GM18867 (cell line): ENCODE measurements around the gene ADGRL1.

ENCODE experiments used
- ATAC-seq: cut with Tn5 transposase; IDR thresholded peaks from one replicate; pipeline ENCODE4 v1.9.1; 2021; ENCODE audit warnings: mild to moderate bottlenecking, moderate library complexity; ENCODE audit not compliant: unreplicated experiment

ADGRL1 gene

GRCh38 chr19:14142262-14143190 lies 63.4 kb downstream of the ADGRL1 start:
- no peak for ATAC-seq

GRCh38 chr19:14141041-14141440 lies 64.9 kb downstream of the ADGRL1 start:
- ATAC-seq: no peak

- ATAC-seq: no peak
Measured at GRCh38 chr19:14139944-14140343, 66.0 kb downstream of the ADGRL1 start.

- ATAC-seq: no peak
Measured at GRCh38 chr19:14138576-14139265, 67.2 kb downstream of the ADGRL1 start.

- ATAC-seq: peak; percentile 78
Measured at GRCh38 chr19:14136509-14137281, 69.3 kb downstream of the ADGRL1 start, which contains the start of gene ASF1B. TSS of gene ASF1B (minus strand) at chr19:14136589. CDS start at chr19:14136456, 133 bp downstream.

GRCh38 chr19:14135985-14136508 lies 69.9 kb downstream of the ADGRL1 start:
- ATAC-seq: no peak

- no peak for ATAC-seq
Measured at GRCh38 chr19:14135355-14135754, 70.6 kb downstream of the ADGRL1 start.

- peak; percentile 43 for ATAC-seq
Measured at GRCh38 chr19:14127929-14128509, 78.0 kb downstream of the ADGRL1 start.

GRCh38 chr19:14127176-14127575 lies 78.8 kb downstream of the ADGRL1 start:
- no peak for ATAC-seq

- no peak for ATAC-seq
Measured at GRCh38 chr19:14122924-14123323, 83.0 kb downstream of the ADGRL1 start.

- no peak for ATAC-seq
Measured at GRCh38 chr19:14120497-14120780, 85.5 kb downstream of the ADGRL1 start.

- ATAC-seq: no peak
Measured at GRCh38 chr19:14119644-14120496, 86.1 kb downstream of the ADGRL1 start.

- ATAC-seq: no peak
Measured at GRCh38 chr19:14119146-14119545, 86.8 kb downstream of the ADGRL1 start.

- ATAC-seq: no peak
Measured at GRCh38 chr19:14118165-14119051, 87.6 kb downstream of the ADGRL1 start.

GRCh38 chr19:14117668-14118164 lies 88.3 kb downstream of the ADGRL1 start, which contains the start of gene PRKACA:
TSS of gene PRKACA (minus strand) at chr19:14117762. CDS start at chr19:14117547, 215 bp downstream.
- ATAC-seq: peak; percentile 87

- peak; percentile 8 for ATAC-seq
Measured at GRCh38 chr19:14116918-14117578, 88.9 kb downstream of the ADGRL1 start.

- ATAC-seq: no peak
Measured at GRCh38 chr19:14116525-14116917, 89.4 kb downstream of the ADGRL1 start.

GRCh38 chr19:14115756-14116155 lies 90.2 kb downstream of the ADGRL1 start:
- ATAC-seq: no peak
